EL (cell line): Measurements from ENCODE around the gene LIPT2.
"Not testable (repeated sequence)": the region's sequence is repeated elsewhere in the genome, so short reads cannot be mapped to it uniquely, and the experiment has no call there.

ENCODE experiments used
- DNase-seq: peaks from one replicate; pipeline ENCODE4 v3.0.0-alpha.2; 2016

Gene LIPT2

DNA sequence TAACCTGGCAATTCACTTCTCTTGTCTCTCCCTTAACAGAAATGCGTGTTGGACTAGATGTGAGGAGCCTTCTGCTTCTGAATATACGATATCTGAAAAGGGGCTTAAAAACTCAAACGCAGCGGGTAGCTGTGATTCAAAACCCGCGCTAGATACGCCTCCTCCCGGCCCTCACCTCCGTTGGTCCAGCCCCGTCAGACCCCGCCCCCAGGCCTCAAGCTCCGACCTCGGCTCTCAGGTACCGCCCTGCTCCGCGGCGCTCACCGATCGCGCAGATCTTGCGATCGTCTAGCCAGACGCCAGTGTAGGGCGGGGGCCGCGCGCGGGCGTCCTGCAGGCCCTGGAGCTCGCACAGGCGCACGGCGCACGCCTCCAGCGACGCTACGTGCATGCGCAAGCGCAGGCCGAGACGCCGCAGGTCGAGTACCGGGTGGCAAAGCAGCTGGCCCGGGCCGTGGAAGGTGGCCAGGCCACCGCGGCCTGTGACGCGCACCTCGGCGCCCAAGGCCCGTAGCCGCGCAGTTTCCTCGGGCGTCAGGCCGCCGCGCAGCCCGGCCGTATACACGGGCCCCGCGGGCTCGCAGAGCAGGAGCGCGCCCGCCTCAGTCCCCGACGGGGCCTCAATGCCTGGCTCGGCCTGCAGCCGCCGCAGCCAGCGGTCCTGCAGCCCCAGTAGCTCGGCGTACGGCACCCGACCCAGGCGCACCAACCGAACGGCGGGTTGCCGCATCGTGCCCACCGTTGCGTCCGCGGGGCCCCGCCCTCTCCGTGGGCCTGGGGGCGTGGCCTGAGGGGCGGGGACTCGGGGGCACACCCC lies at the start of gene LIPT2:
LIPT2 (minus strand) TSS at position 751 of the 817 bp plus-strand sequence; CDS start at position 730, 21 bp downstream.
- peak; percentile 98 for DNase-seq

- DNase-seq = no peak
These were observed 47.9 kb upstream of the LIPT2 start for GRCh38 chr11:74541466-74541865.

GRCh38 chr11:74540270-74540669 lies 46.7 kb upstream of the LIPT2 start:
- no peak for DNase-seq

- no peak for DNase-seq
These were observed 45.2 kb upstream of the LIPT2 start for GRCh38 chr11:74538680-74539079.

DNA sequence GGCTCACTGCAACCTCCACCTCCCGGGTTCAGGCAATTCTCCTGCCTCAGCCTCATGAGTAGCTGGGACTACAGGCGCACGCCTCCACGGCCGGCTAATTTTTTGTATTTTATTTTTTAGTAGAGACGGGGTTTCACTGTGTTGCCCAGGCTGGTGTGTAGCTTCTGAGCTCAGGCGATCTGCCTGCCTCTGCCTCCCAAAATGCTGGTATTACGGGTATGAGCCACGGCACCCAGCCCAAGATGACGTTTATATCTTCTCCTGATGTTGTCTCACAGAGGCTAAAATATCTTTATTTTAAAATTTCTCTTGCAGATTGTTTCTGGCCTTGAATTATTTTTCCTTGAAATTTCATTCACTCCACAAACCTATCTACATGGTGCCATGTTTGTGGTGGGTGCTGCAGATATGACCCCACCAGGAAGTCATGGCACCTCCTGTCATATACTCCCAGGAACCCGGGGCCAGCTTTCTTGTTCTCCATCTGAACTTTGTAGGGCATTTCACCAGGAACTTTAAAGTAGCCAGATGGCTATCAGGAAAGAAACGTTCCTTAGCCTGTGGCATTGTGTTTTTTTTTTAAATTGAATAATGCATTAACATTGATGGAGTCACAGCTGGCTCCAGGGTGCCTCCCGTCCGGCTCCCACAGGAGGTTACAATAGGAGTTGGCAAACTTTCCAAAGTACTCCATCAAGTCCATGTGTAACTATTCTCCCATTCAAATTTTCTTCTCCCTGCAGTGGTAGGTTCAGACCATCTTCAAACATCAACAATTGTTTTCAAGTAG lies 42.0 kb upstream of the LIPT2 start:
- DNase-seq = no peak

GRCh38 chr11:74534946-74535275 lies 41.4 kb upstream of the LIPT2 start:
- DNase-seq = not testable (repeated sequence)

DNA sequence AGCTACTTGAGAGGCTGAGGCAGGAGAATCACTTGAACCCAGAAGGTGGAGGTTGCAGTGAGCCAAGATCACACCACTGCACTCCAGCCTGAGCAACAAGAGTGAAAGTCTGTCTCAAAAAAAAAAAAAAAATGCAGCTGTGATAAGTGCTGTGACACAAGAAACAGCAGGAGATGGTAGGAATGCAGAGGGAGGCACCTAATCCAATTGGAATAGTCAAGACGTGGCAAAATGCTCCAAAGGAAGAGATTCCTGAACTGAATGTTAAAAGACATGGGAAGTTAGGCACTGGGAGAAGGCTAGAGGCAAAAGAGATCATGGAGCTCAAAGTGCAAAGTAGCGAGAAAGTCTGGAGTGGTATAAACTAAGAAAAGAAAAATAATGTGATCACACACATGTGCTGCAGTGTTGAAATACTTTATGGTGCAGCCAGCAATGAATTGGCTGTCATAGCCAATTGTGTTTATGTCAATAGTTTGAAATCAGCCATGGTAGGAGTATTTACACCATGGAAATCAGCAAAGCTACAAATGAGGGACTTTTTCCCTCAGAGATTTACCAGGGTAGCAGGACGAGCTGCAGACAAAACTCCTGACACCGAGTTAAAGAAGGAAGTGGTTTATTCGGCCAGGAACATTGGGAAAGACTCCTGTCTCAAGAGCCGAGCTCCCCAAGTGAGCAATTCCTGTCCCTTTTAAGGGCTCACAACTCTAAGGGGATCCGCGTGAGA lies 40.9 kb upstream of the LIPT2 start:
- DNase-seq = no peak

DNA sequence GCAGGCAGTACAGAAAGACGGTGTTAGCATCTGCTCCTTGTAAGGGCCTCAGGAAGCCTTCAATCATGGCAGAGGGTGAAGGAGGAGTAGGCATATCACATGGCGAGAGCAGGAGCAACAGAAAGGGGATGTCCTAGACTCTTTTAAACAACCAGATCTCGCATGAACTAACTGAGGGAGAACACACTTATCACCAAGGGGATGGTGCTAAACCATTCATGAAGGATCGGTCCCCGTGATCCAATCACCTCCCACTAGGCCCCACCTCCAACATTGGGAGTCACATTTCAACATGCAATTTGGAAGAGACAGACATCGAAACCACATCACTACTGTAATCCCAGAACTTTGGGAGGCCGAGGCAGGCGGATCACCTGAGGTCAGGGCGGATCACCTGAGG lies 39.9 kb upstream of the LIPT2 start:
- DNase-seq = no peak

DNA sequence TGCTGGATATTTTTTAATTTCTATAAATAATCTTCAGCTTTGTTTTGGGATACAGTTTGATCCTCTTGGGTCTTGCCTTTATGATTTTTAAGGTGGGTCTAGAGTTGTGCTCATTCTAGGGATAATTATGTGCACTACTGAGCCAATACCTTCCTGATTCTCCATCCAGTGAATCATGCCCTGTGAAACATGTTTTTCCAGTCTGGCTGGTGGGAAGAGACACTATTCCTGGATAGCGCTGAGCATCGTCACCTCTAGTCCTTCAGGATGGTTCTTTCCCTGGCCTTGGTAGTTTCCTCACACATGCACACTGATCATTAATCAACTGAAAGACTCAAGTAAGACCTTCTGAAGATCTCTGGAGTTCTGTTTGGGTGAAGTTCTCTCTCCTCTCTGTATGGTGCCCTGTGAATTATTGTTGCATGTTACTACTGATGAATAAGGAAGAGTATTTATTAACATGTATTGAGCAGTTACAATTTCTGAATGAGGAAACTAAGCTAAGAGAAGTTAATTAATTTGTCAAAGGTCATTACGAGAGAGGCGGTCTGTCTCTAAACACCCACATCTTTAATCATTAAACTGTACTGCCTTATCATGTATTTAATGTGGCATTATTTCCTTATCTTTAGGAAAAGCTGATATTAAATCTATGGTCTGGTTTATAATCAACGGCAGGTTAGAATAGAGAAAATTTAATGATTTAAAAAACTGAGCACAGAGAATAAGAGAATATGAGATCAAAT lies 39.1 kb upstream of the LIPT2 start:
- DNase-seq = no peak

- DNase-seq = no peak
These were observed 31.5 kb upstream of the LIPT2 start for GRCh38 chr11:74524978-74525377.

DNA sequence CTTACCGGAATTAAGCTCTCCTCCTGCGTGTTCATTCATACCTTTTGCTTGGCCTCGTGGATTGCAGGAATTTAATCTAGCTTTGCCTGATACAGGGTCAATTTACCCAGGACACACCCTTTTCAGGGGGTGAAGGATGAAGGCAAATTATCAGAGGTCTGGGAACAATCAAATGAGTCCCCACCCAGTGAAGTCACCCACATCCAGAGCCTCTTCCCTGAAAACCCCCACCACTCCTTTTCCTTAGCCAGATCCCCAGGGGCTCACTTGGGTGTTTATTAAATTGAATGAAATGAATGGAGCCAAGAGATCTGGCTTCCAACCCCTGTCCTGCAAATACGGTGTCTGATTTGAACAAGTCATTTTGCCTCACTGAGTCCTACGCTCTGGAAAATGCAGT lies 31.0 kb upstream of the LIPT2 start:
- no peak for DNase-seq

GRCh38 chr11:74522776-74523175 lies 29.3 kb upstream of the LIPT2 start:
- DNase-seq = no peak

DNA sequence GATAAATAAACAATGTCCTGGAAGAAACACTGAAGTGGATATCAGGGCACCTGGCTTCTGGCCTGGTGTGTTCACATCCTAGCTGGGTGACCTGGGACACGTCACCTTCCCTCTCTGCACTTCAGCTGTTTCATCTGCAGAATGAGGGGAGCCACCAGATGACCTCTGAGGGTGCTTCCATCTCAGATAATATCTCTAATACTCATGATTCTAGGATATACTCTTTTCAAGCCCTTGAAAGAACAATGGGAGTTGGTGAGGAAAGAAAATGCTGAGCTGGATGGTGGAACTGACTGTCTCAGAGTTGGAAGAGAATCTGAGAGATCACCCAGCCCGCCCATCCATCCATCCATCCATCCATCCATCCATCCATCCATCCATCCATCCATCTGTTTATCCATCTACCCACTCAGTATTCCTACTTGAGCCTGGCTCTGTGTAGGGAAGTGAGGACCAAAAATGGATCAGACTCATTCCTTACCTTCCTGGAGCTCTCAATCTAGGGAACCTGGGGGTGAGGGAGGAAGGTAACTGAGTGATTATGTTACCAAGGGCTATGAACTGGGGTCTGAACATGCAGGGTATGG lies 28.2 kb upstream of the LIPT2 start:
- DNase-seq = no peak

DNA sequence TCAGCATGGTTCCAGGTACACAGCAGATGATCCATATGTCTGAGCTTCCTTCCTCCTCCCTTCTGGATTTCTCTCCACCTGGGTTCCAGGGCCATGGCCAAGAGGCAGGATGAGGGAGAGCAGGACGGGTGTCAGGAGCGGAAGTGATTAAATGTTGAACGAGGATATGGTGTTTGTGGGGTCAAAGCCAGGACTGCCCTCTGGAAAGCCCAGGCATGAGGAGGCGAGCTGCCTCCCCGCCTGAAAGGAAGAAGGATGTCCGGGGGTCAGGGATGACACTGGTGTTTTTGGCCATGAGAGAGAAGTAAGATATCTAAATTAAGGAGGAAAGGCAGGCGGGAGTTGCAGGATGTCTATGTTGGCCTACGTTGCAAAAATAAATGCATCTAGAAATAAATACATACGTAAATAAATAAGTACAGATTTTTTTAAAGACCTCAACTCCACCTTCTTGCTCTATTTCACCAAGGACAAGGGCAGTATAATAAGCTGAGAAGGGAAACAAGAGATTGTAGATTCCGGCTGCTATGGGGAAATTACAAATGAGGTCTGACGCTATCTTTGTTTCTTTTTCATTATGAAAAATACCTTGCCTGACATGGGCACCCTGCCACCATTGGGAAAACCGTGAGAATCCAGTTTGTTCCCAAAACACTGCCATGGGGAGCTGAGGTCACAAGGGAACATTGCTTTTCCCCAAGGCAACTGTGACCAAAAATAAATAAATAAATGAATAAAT lies 27.6 kb upstream of the LIPT2 start:
- DNase-seq = no peak

DNA sequence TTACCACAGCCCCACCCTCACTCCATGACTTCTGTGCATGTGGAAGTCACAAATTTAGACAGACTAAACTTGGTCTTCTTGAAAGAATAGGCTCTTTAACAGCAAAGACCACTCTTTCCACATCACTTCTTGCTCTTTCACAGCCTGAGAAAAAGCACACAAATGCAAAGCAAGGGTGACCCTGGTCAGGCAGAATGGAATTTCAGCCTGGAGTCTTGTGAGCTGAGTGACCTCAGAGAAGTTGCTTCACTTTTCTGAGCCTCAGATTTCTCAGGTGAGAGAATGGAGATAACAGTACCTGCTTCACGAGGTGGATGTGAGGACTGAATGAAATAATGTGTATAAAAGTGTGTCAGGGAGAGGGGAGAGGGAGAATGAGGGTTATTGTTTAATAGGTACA lies 26.8 kb upstream of the LIPT2 start:
- no peak for DNase-seq

DNA sequence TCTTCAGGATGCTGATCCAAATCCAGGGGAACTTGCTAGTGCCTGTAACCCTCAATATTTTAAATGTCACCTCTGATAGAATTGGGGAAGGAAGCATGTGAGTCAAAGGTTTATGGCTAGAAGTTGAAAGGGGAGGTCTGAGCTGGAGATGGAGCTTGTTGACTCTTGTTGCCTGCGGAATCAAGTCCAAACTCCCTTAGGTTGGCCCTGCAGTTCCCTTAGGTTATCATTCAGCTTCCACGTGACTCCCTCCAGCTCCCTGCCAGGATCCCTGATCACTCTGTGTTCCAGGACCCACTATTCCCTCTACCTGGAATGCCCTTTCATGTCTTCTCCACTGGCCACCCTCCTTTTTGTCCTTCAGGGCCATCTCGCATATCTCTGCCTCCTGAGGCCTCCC lies 26.2 kb upstream of the LIPT2 start:
- no peak for DNase-seq

GRCh38 chr11:74517592-74517991 lies 24.1 kb upstream of the LIPT2 start:
- DNase-seq = not testable (repeated sequence)

- DNase-seq = no peak
These were observed 14.1 kb upstream of the LIPT2 start for GRCh38 chr11:74507582-74507981.

DNA sequence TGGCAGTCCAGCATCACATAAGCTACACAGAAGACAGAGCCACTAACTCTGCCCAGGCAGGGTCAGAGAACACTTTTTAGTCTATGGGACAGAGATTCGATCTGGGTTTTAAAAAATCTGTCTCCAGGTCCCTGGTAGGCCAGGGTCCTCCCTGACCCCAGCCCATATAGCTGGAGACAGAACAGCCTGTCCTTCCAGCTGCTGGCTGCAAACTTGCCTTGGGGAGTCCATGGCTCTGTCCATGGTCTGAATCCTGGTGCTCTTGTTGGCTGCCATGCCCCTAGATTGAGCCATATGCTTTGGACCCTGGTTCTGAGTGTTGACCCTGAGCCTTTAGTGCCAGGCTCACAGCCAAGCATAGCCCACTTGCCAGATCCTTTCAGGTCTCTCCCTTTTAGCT lies 13.3 kb upstream of the LIPT2 start:
- no peak for DNase-seq

- no peak for DNase-seq
These were observed 12.4 kb upstream of the LIPT2 start for GRCh38 chr11:74505911-74506310.

- DNase-seq = no peak
These were observed 10.7 kb upstream of the LIPT2 start for GRCh38 chr11:74504100-74504691.
